GM18868 (cell line): Measurements from ENCODE around the gene NR6A1.

Experiments
- ATAC-seq: cut with Tn5 transposase; IDR thresholded peaks from one replicate; pipeline ENCODE4 v1.9.1; 2021; ENCODE audit warnings: mild to moderate bottlenecking, moderate library complexity; ENCODE audit not compliant: unreplicated experiment

NR6A1 gene

GRCh38 chr9:124771021-124771866 is at the start of gene NR6A1:
TSS of gene NR6A1 (minus strand) at chr9:124771311.
- peak; percentile 86 for ATAC-seq

- no peak for ATAC-seq
Observed at GRCh38 chr9:124818431-124819281, 47.5 kb upstream of the NR6A1 start.

- ATAC-seq = no peak
Observed at GRCh38 chr9:124815601-124816000, 44.5 kb upstream of the NR6A1 start.

- ATAC-seq = no peak
Observed at GRCh38 chr9:124814164-124814535, 43.0 kb upstream of the NR6A1 start.

GRCh38 chr9:124813501-124814163 is 42.5 kb upstream of the NR6A1 start:
- no peak for ATAC-seq

GRCh38 chr9:124813041-124813440 is 41.9 kb upstream of the NR6A1 start:
- ATAC-seq = no peak

GRCh38 chr9:124812441-124812876 is 41.3 kb upstream of the NR6A1 start:
- no peak for ATAC-seq

GRCh38 chr9:124810663-124811355 is 39.7 kb upstream of the NR6A1 start:
- ATAC-seq = no peak

- no peak for ATAC-seq
Observed at GRCh38 chr9:124809741-124810500, 38.8 kb upstream of the NR6A1 start.

GRCh38 chr9:124809211-124809610 is 38.1 kb upstream of the NR6A1 start:
- no peak for ATAC-seq

GRCh38 chr9:124808246-124808956 is 37.3 kb upstream of the NR6A1 start:
- ATAC-seq = no peak

- no peak for ATAC-seq
Observed at GRCh38 chr9:124805186-124805585, 34.1 kb upstream of the NR6A1 start.

GRCh38 chr9:124803911-124804310 is 32.8 kb upstream of the NR6A1 start:
- ATAC-seq = no peak

- ATAC-seq = no peak
Observed at GRCh38 chr9:124802426-124802825, 31.3 kb upstream of the NR6A1 start.

GRCh38 chr9:124801356-124801755 is 30.2 kb upstream of the NR6A1 start:
- ATAC-seq = no peak

- ATAC-seq = peak; percentile 90
Observed at GRCh38 chr9:124800306-124801259, 29.5 kb upstream of the NR6A1 start.

- no peak for ATAC-seq
Observed at GRCh38 chr9:124799274-124800006, 28.3 kb upstream of the NR6A1 start.
